ENCODE results near the gene SNTB2. TPM values are rescaled to one million over a fixed set of nuclear protein-coding genes. Genes with fewer than 3 reads are reported as not detected.
A peak's percentile ranks its signal among the peaks of the same experiment; 100 is the strongest.

Gene SNTB2
- polyA plus RNA-seq, 1 of the 3 experiments (the other 2 are of a cell fraction) = 13.0 TPM

DNA sequence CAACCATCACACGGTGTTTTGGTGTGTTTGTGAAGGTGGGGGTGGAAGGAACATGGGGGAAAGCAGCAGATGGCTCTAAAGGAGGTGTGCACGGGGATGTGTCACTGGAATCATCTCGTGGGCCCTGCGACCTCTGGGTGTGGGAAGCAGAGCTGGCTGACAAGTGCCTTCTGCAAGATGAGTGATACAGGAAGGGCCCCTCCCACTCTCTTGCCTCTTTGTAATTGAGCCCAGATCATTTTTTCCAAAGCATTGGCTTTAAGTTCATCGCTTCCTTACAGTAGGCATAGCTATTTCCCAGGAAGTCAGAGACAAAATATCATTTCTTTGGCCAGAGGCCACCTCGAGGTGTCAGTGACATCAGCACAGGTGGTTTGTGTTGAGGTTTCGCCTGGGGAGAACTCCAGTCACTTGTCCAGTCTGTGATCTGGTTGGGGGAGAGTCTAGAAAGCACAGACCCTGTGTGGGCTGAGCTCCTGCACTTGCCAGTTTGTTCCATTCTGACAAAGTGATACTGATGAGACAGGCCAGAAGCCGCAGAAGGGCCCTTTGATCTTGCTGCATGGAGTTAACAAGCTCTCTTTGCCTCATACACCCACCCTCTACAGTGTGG lies 20.6 kb upstream of the SNTB2 start:
- ChIA-PET CTCF (interaction anchor here (0.9 to 2.6 kb wide), 5 partner anchors 16 to 120 kb away, joined by 3 to 13 read pairs (median 3); no protein-coding TSS in a partner anchor), POLR2A (interaction anchor here (0.6 to 0.7 kb wide), 2 partner anchors 9 to 17 kb away, joined by 3 to 4 read pairs; no protein-coding TSS in a partner anchor)
- Histone ChIP-seq H3K27ac (ENCODE audit: low read depth in 2 of 2, low read length in 1 of 2) (peak overlapping the region in 1 of 2 experiments; percentile 73; a peak in 2 of 4 replicates), H3F3A (replicated peaks; ENCODE audit: insufficient read depth) (peaks cover 38% of the 10 kb centered on the region), H3K4me3 (ENCODE audit: low read depth in 2 of 2, low read length in 1 of 2) (no peak overlapping the region), H3K9ac (peak overlapping the region; percentile 17; the same call in 1 of the 2 replicates), H3K4me2 (peak overlapping the region; percentile 77), H3K9me2 (no peaks in the 10 kb centered on the region), H3K4me1 (ENCODE audit: control insufficient read depth in 1 of 2, insufficient read depth in 2 of 2, low read depth in 1 of 2, low read length in 1 of 2) (peaks cover 2 to 21% of the 10 kb centered on the region in 2 experiments; a peak in 3 of 4 replicates), H3K27me3 (ENCODE audit: insufficient read depth) (no peaks in the 10 kb centered on the region), H3K36me3 (replicated peaks in 1 of 2; ENCODE audit: control insufficient read depth in 1 of 2, insufficient read depth in 2 of 2, low read length in 1 of 2) (peaks cover 43 to 56% of the 10 kb centered on the region in 2 experiments), H2AFZ (ENCODE audit: low read depth) (no peak overlapping the region), H3K79me2 (ENCODE audit: insufficient read depth) (no peaks in the 10 kb centered on the region), H3K9me3 (no peaks in the 10 kb centered on the region), H4K20me1 (ENCODE audit: insufficient read depth) (peaks cover 11% of the 10 kb centered on the region; the same call in 1 of the 2 replicates)
- TF ChIP-seq, protein P1, sequence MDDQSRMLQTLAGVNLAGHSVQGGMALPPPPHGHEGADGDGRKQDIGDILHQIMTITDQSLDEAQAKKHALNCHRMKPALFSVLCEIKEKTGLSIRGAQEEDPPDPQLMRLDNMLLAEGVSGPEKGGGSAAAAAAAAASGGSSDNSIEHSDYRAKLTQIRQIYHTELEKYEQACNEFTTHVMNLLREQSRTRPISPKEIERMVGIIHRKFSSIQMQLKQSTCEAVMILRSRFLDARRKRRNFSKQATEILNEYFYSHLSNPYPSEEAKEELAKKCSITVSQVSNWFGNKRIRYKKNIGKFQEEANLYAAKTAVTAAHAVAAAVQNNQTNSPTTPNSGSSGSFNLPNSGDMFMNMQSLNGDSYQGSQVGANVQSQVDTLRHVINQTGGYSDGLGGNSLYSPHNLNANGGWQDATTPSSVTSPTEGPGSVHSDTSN (IDR thresholded peaks at IDR 0.05) = peak; percentile 25; the same call in 1 of the 2 replicates
- TF ChIP-seq RXRA (IDR thresholded peaks at IDR 0.05; ENCODE audit: borderline replicate concordance, low read depth) (no peak), ELF1 (IDR thresholded peaks at IDR 0.05) (no peak), TCF12 (IDR thresholded peaks at IDR 0.05) (peak; percentile 66), FOSL2 (IDR thresholded peaks at IDR 0.05; ENCODE audit: borderline replicate concordance, low read depth) (peak; percentile 22; the same call in 1 of the 2 replicates), EZH2phosphoT487 (IDR thresholded peaks at IDR 0.05; ENCODE audit: borderline replicate concordance, low read depth) (no peak), TAF1 (IDR thresholded peaks at IDR 0.05; ENCODE audit: borderline replicate concordance, low read depth, low read length) (no peak), SIN3A (IDR thresholded peaks at IDR 0.05; ENCODE audit: borderline replicate concordance, low read depth, low read length) (no peak), MEF2A (IDR thresholded peaks at IDR 0.05; ENCODE audit: borderline replicate concordance, low read depth) (no peak), RFX5 (IDR thresholded peaks at IDR 0.05; ENCODE audit: low read length) (no peak), NFIC (IDR thresholded peaks at IDR 0.05; ENCODE audit: borderline replicate concordance) (peak; percentile 5; the same call in 1 of the 2 replicates)
- TF ChIP-seq, protein P2, sequence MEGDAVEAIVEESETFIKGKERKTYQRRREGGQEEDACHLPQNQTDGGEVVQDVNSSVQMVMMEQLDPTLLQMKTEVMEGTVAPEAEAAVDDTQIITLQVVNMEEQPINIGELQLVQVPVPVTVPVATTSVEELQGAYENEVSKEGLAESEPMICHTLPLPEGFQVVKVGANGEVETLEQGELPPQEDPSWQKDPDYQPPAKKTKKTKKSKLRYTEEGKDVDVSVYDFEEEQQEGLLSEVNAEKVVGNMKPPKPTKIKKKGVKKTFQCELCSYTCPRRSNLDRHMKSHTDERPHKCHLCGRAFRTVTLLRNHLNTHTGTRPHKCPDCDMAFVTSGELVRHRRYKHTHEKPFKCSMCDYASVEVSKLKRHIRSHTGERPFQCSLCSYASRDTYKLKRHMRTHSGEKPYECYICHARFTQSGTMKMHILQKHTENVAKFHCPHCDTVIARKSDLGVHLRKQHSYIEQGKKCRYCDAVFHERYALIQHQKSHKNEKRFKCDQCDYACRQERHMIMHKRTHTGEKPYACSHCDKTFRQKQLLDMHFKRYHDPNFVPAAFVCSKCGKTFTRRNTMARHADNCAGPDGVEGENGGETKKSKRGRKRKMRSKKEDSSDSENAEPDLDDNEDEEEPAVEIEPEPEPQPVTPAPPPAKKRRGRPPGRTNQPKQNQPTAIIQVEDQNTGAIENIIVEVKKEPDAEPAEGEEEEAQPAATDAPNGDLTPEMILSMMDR (IDR thresholded peaks at IDR 0.05) = no peak
- no peak for DNase-seq
- WGBS (ENCODE audit: low lambda C conversion rate) = 48% methylated on average over 8 of the region's 8 CpGs

Measured in SK-N-SH (cell line).